HL-60 (cell line): Measurements from ENCODE around the gene HMCN1.

Experiments used
- POLR2AphosphoS5 ChIP-seq: IDR thresholded peaks from 2 replicates; pipeline ENCODE4 v1.6.1; 2012; ENCODE audit warnings: low read depth
- TF ChIP-seq, protein P1 (sequence below): IDR thresholded peaks from one replicate; pipeline ENCODE4 v1.5.1; 2011; ENCODE audit warnings: low read length, control low read depth, inconsistent platforms; ENCODE audit not compliant: insufficient read depth
- TF ChIP-seq, protein P2 (sequence below): IDR thresholded peaks from 2 replicates; pipeline ENCODE4 v1.6.1; 2012; ENCODE audit warnings: low read depth; ENCODE audit not compliant: insufficient replicate concordance

DNA sequence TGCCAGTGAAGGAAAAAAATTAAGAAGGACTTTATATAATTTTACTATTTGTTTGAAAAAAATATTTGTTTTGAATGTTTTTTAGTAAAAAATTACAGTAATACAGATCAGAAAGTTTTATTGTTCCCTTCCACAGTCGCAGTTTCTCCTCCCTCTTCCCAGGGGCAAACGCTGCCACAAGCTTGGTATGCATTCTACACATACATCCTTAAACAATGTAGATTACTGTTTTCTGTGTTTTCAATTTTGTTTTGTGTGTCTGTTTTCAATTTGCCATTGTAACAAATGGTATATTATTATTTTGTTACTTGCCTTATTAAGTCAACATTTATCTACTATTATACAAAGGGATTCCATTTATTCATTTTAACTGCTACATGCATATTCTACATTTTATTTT lies 257.1 kb downstream of the HMCN1 start:
- TF ChIP-seq, protein P1, sequence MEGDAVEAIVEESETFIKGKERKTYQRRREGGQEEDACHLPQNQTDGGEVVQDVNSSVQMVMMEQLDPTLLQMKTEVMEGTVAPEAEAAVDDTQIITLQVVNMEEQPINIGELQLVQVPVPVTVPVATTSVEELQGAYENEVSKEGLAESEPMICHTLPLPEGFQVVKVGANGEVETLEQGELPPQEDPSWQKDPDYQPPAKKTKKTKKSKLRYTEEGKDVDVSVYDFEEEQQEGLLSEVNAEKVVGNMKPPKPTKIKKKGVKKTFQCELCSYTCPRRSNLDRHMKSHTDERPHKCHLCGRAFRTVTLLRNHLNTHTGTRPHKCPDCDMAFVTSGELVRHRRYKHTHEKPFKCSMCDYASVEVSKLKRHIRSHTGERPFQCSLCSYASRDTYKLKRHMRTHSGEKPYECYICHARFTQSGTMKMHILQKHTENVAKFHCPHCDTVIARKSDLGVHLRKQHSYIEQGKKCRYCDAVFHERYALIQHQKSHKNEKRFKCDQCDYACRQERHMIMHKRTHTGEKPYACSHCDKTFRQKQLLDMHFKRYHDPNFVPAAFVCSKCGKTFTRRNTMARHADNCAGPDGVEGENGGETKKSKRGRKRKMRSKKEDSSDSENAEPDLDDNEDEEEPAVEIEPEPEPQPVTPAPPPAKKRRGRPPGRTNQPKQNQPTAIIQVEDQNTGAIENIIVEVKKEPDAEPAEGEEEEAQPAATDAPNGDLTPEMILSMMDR, result no peak
- TF ChIP-seq, protein P2, sequence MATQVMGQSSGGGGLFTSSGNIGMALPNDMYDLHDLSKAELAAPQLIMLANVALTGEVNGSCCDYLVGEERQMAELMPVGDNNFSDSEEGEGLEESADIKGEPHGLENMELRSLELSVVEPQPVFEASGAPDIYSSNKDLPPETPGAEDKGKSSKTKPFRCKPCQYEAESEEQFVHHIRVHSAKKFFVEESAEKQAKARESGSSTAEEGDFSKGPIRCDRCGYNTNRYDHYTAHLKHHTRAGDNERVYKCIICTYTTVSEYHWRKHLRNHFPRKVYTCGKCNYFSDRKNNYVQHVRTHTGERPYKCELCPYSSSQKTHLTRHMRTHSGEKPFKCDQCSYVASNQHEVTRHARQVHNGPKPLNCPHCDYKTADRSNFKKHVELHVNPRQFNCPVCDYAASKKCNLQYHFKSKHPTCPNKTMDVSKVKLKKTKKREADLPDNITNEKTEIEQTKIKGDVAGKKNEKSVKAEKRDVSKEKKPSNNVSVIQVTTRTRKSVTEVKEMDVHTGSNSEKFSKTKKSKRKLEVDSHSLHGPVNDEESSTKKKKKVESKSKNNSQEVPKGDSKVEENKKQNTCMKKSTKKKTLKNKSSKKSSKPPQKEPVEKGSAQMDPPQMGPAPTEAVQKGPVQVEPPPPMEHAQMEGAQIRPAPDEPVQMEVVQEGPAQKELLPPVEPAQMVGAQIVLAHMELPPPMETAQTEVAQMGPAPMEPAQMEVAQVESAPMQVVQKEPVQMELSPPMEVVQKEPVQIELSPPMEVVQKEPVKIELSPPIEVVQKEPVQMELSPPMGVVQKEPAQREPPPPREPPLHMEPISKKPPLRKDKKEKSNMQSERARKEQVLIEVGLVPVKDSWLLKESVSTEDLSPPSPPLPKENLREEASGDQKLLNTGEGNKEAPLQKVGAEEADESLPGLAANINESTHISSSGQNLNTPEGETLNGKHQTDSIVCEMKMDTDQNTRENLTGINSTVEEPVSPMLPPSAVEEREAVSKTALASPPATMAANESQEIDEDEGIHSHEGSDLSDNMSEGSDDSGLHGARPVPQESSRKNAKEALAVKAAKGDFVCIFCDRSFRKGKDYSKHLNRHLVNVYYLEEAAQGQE, result no peak
- TF ChIP-seq POLR2AphosphoS5, result no peak
